Measurements from ENCODE around the gene ABHD5.

GRCh38 chr3:43732747-43733425 is 42.1 kb downstream of the ABHD5 start:
- TF ChIP-seq GATA3 (IDR thresholded peaks at IDR 0.05; ENCODE audit: low read depth, low read length) (no peak), GATA2 (IDR thresholded peaks at IDR 0.05; ENCODE audit: low read depth, low read length) (no peak)

Measured in SH-SY5Y (cell line).